Lung (tissue), 12 donors: Measurements from ENCODE around the gene UGT1A8. TPM values are rescaled to one million over a fixed set of nuclear protein-coding genes. Genes with fewer than 3 reads are reported as not detected.

Experiments
- ATAC-seq: fragments of 200-7000 bp; cut with Tn5 transposase; one replicate; pipeline ENCODE4 v1.9.1; 2020; ENCODE audit warnings: moderate number of reproducible peaks; ENCODE audit not compliant: insufficient read depth, low FRiP score
- DNase-seq, 3 donors: peaks; one replicate each; pipeline ENCODE4 v3.0.0-alpha.2; 2013 to 2017
- H3K27ac ChIP-seq, 2 donors: one replicate each; pipeline ENCODE4 v1.5.1; 2013; ENCODE audit warnings: mild to moderate bottlenecking in 2 of 2, moderate library complexity in 2 of 2, control low read depth in 1 of 2, inconsistent platforms in 1 of 2, low read depth in 1 of 2, low read length in 1 of 2
- H3K27me3 ChIP-seq, 3 donors: one replicate each; pipeline ENCODE4 v1.5.1; 2013; ENCODE audit warnings: low read length in 2 of 3; ENCODE audit not compliant: control insufficient read depth in 3 of 3, insufficient read depth in 3 of 3
- H3K36me3 ChIP-seq, 4 donors: one replicate each; pipeline ENCODE4 v1.5.1; 2013; ENCODE audit warnings: low read length in 4 of 4, mild to moderate bottlenecking in 1 of 4, moderate library complexity in 1 of 4; ENCODE audit not compliant: control insufficient read depth in 4 of 4, insufficient read depth in 4 of 4
- H3K4me1 ChIP-seq, 5 donors: one replicate each; pipeline ENCODE4 v1.5.1; 2013; ENCODE audit warnings: low read length in 5 of 5, mild to moderate bottlenecking in 2 of 5, moderate library complexity in 1 of 5; ENCODE audit not compliant: control insufficient read depth in 5 of 5, insufficient read depth in 5 of 5
- H3K4me3 ChIP-seq: one replicate; pipeline ENCODE4 v1.5.1; 2013; ENCODE audit warnings: mild to moderate bottlenecking, control low read depth, moderate library complexity
- H3K9ac ChIP-seq, 2 donors: one replicate each; pipeline ENCODE4 v1.5.1; 2013; ENCODE audit warnings: low read length in 2 of 2, control low read depth in 1 of 2; ENCODE audit not compliant: insufficient read depth in 1 of 2
- H3K9me3 ChIP-seq, 4 donors: one replicate each; pipeline ENCODE4 v1.5.1; 2013; ENCODE audit warnings: low read length in 3 of 4, mild to moderate bottlenecking in 1 of 4, moderate library complexity in 1 of 4; ENCODE audit not compliant: control insufficient read depth in 4 of 4, insufficient read depth in 3 of 4
- CTCF ChIP-seq: IDR thresholded peaks from 2 replicates; pipeline ENCODE4 v1.5.1; 2012; ENCODE audit warnings: mild to moderate bottlenecking; ENCODE audit errors: control extremely low read depth, extremely low read depth
- WGBS, 2 donors: extraction: QIAGEN DNeasy Blood & Tissue Kit; methylation state at CpG; one replicate each; pipeline ENCODE4 v1.1.7; 2013; 5-methylcytosine and 5-hydroxymethylcytosine counted together
- polyA plus RNA-seq, 2 donors: library from polyadenylated mRNA; stranded (reverse); fragments of 200-250 nt; gene quantifications; one replicate each; pipeline ENCODE4 v1.2.1, GENCODE V29; 2013
- total RNA-seq, 2 donors: library from RNA; depleted of rRNA in 1 of 2; stranded (reverse); fragments of >200 nt in 1 of 2; gene quantifications; one replicate each; pipeline ENCODE4 v1.2.1, GENCODE V29; 2014 to 2021
- donor health status: control.
- donor health status: control.
- donor health status: Bipolar disorder and iron deficiency.
- donor health status: healthy.
- donor health status: DM: yes; HTN: yes; CAD: no.

The UGT1A8 gene
- total and polyA plus RNA-seq, 4 donors: 0.26 TPM; not detected in 3

DNA sequence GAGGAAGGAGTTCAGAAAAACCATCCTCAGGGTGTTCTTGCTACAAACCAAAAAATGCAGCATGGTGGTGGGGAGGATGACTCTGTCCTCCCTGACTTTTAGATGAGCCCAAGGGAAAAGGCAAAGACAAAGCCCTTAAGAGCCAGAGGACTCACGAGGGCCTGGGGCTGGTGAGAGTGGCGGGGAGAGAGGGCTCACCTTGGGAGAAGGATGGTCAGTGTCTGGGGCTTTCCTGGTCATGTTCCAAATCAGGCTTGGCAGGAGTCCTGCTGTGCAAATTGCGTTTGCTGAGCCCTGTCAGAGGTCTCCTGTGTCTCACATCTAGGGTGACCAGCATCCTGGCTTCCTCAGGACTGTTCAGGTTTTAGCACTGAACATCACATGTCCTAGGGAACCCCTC, 147.3 kb downstream of the UGT1A8 start:
- Histone ChIP-seq H3K4me1 (no peaks in the 10 kb centered on the region), H3K9me3 (no peaks in the 10 kb centered on the region), H3K27me3 (no peaks in the 10 kb centered on the region), H3K27ac (no peak overlapping the region), H3K36me3 (no peaks in the 10 kb centered on the region), H3K9ac (no peak overlapping the region), H3K4me3 (no peak overlapping the region)
- TF ChIP-seq CTCF: no peak
- ATAC-seq: no peak
- no peak for DNase-seq
- 47 to 86% methylated on average over 3 of the region's 3 CpGs for WGBS, 2 donors

GRCh38 chr2:233766416-233766815, 149.0 kb downstream of the UGT1A8 start:
- WGBS, 2 donors: 73 to 88% methylated on average over 4 of the region's 4 CpGs
- Histone ChIP-seq H3K4me3 (no peak overlapping the region), H3K4me1 (no peaks in the 10 kb centered on the region), H3K27ac (no peak overlapping the region), H3K9me3 (no peaks in the 10 kb centered on the region), H3K27me3 (no peaks in the 10 kb centered on the region), H3K9ac (no peak overlapping the region), H3K36me3 (no peaks in the 10 kb centered on the region)
- ATAC-seq (no peak), DNase-seq (no peak)
- no peak for TF ChIP-seq CTCF

DNA sequence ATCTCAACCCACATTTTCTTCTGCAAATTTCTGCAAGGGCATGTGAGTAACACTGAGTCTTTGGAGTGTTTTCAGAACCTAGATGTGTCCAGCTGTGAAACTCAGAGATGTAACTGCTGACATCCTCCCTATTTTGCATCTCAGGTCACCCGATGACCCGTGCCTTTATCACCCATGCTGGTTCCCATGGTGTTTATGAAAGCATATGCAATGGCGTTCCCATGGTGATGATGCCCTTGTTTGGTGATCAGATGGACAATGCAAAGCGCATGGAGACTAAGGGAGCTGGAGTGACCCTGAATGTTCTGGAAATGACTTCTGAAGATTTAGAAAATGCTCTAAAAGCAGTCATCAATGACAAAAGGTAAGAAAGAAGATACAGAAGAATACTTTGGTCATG, 150.6 kb downstream of the UGT1A8 start:
- TF ChIP-seq CTCF: no peak
- no peak for ATAC-seq

GRCh38 chr2:233769260-233769659, 151.8 kb downstream of the UGT1A8 start:
- H3K4me3 ChIP-seq: no peak overlapping the region
- 93 to 97% methylated on average over 9 of the region's 9 CpGs for WGBS, 2 donors
- H3K27me3 ChIP-seq: no peaks in the 10 kb centered on the region
- H3K36me3 ChIP-seq: no peaks in the 10 kb centered on the region
- no peaks in the 10 kb centered on the region for H3K9me3 ChIP-seq
- no peak overlapping the region for H3K27ac ChIP-seq
- H3K9ac ChIP-seq: no peak overlapping the region
- DNase-seq (no peak), ATAC-seq (no peak)
- TF ChIP-seq CTCF: no peak
- no peaks in the 10 kb centered on the region for H3K4me1 ChIP-seq

More for the DNA sequence above, 150.6 kb downstream of the UGT1A8 start:
- no peak overlapping the region for H3K27ac ChIP-seq
- H3K36me3 ChIP-seq: no peaks in the 10 kb centered on the region
- no peaks in the 10 kb centered on the region for H3K4me1 ChIP-seq
- no peak for DNase-seq
- H3K9me3 ChIP-seq: no peaks in the 10 kb centered on the region
- no peak overlapping the region for H3K4me3 ChIP-seq
- 76 to 80% methylated on average over 4 of the region's 4 CpGs for WGBS, 2 donors
- no peak overlapping the region for H3K9ac ChIP-seq
- H3K27me3 ChIP-seq: no peaks in the 10 kb centered on the region
